CD14-positive monocyte (primary cell): Measurements from ENCODE around the gene SEMA3E. TPM values are rescaled to one million over a fixed set of nuclear protein-coding genes. Genes with fewer than 3 reads are reported as not detected.

Experiments
- DNase-seq, 3 donors: peaks; one replicate each; pipeline ENCODE4 v3.0.0-alpha.2; 2011 to 2022
- H2AFZ ChIP-seq: 2 replicates; pipeline ENCODE4 v1.6.0; 2012; ENCODE audit warnings: mild to moderate bottlenecking, low read depth, low read length, inconsistent platforms; ENCODE audit not compliant: insufficient read depth, poor library complexity, severe bottlenecking
- H3K27ac ChIP-seq, 2 donors: 1 replicate in 1 of 2; 2 replicates in 1 of 2; pipeline ENCODE4 v1.5.1; 2012 to 2013; ENCODE audit warnings: low read length in 2 of 2, control low read depth in 1 of 2, inconsistent platforms in 1 of 2, low read depth in 1 of 2, mild to moderate bottlenecking in 1 of 2
- H3K27me3 ChIP-seq, 2 donors: one replicate each; pipeline versions ENCODE4 v1.6.0 to v1.6.1; 2011 to 2013; ENCODE audit warnings: low read length in 2 of 2; ENCODE audit not compliant: control insufficient read depth in 2 of 2, insufficient read depth in 2 of 2
- H3K36me3 ChIP-seq, 2 donors: replicated peaks in 1 of 2; 1 replicate in 1 of 2; 2 replicates in 1 of 2; pipeline versions ENCODE4 v1.5.1 to v1.6.1; 2012 to 2013; ENCODE audit warnings: low read length in 2 of 2, control low read depth in 1 of 2, inconsistent platforms in 1 of 2, mild to moderate bottlenecking in 1 of 2; ENCODE audit not compliant: insufficient read depth in 2 of 2, control insufficient read depth in 1 of 2
- H3K4me1 ChIP-seq, 2 donors: 1 replicate in 1 of 2; 2 replicates in 1 of 2; pipeline versions ENCODE4 v1.5.1 to v1.6.1; 2012 to 2013; ENCODE audit warnings: low read length in 2 of 2, control low read depth in 1 of 2, inconsistent platforms in 1 of 2, mild to moderate bottlenecking in 1 of 2, moderate library complexity in 1 of 2; ENCODE audit not compliant: insufficient read depth in 2 of 2, control insufficient read depth in 1 of 2
- H3K4me2 ChIP-seq: replicated peaks from 2 replicates; pipeline ENCODE3; 2012; ENCODE audit warnings: low read length, moderate library complexity, mild to moderate bottlenecking; ENCODE audit not compliant: poor library complexity, severe bottlenecking; ENCODE audit errors: extremely low read depth
- H3K4me3 ChIP-seq, 3 experiments: fragments of 200-600 bp in 1 of 3; sonication (generic) in 1 of 3; replicated peaks in 1 of 3; 1 replicate in 2 of 3; 2 replicates in 1 of 3; pipeline ENCODE4 v1.5.1; 2011 to 2013; ENCODE audit warnings: low read length in 3 of 3, mild to moderate bottlenecking in 3 of 3, control low read depth in 2 of 3, low read depth in 2 of 3, inconsistent platforms in 1 of 3, moderate library complexity in 1 of 3
- H3K79me2 ChIP-seq: 2 replicates; pipeline ENCODE4 v1.6.0; 2012; ENCODE audit warnings: mild to moderate bottlenecking, control low read depth, inconsistent platforms, low read length, moderate library complexity; ENCODE audit not compliant: insufficient read depth
- H3K9ac ChIP-seq: 2 replicates; pipeline ENCODE4 v1.6.0; 2017; ENCODE audit warnings: low read length, mild to moderate bottlenecking; ENCODE audit not compliant: insufficient read depth, poor library complexity, severe bottlenecking
- H3K9me3 ChIP-seq, 2 donors: replicated peaks in 1 of 2; 1 replicate in 1 of 2; 2 replicates in 1 of 2; pipeline versions ENCODE4 v1.5.1 to v1.6.1; 2012 to 2013; ENCODE audit warnings: low read length in 2 of 2, control low read depth in 1 of 2; ENCODE audit not compliant: control insufficient read depth in 1 of 2, insufficient read depth in 1 of 2
- H4K20me1 ChIP-seq: 2 replicates; pipeline ENCODE4 v1.6.0; 2012; ENCODE audit warnings: mild to moderate bottlenecking, low read length, control low read depth, moderate library complexity; ENCODE audit not compliant: insufficient read depth
- H3K27ac Mint-ChIP-seq, 7 donors: one replicate each; pipeline ENCODE4 v1.8.0; 2020; ENCODE audit warnings: mild to moderate bottlenecking in 7 of 7, mixed read lengths in 7 of 7, moderate library complexity in 6 of 7, inconsistent platforms in 2 of 7
- H3K27me3 Mint-ChIP-seq, 3 donors: one replicate each; pipeline ENCODE4 v1.8.0; 2021 to 2022; ENCODE audit warnings: low read depth in 3 of 3, mild to moderate bottlenecking in 3 of 3, mixed read lengths in 3 of 3, moderate library complexity in 3 of 3, inconsistent platforms in 1 of 3
- H3K36me3 Mint-ChIP-seq, 2 donors: one replicate each; pipeline ENCODE4 v1.8.0; 2020; ENCODE audit warnings: mixed read lengths in 2 of 2, inconsistent platforms in 1 of 2, mild to moderate bottlenecking in 1 of 2
- H3K4me1 Mint-ChIP-seq: one replicate; pipeline ENCODE4 v1.8.0; 2020; ENCODE audit warnings: mild to moderate bottlenecking, mixed read lengths
- H3K4me3 Mint-ChIP-seq, 2 donors: one replicate each; pipeline ENCODE4 v1.8.0; 2020; ENCODE audit warnings: mild to moderate bottlenecking in 2 of 2, mixed read lengths in 2 of 2, moderate library complexity in 1 of 2
- H3K9me3 Mint-ChIP-seq, 7 donors: one replicate each; pipeline ENCODE4 v1.8.0; 2020 to 2022; ENCODE audit warnings: mixed read lengths in 7 of 7, mild to moderate bottlenecking in 6 of 7, moderate library complexity in 6 of 7, inconsistent platforms in 2 of 7
- WGBS: methylation state at CpG from one replicate; pipeline ENCODE4 v1.1.5; 2013; ENCODE audit warnings: missing lambda C conversion rate; ENCODE audit not compliant: insufficient coverage; 5-methylcytosine and 5-hydroxymethylcytosine counted together
- intact Hi-C, 2 donors: fragments of 100-400 bp; cut with micrococcal nuclease; formaldehyde crosslinking; loops; one replicate each; pipeline versions ENCODE4 v1.15.0 to v1.15.1; 2023
- polyA plus RNA-seq, 3 donors: library from polyadenylated mRNA; depleted of rRNA in 1 of 3; unstranded in 2 of 3; stranded (reverse) in 1 of 3; fragments of 300-500 nt in 2 of 3; fragments of >200 nt in 1 of 3; fragmentation: Illumina TruSeq in 2 of 3; gene quantifications; 1 replicate in 2 of 3; 2 replicates in 1 of 3; pipeline ENCODE4 v1.2.3, GENCODE V29; 2012 to 2021
- TF ChIP-seq, protein P1 (sequence below): fragments of 200-600 bp; IDR thresholded peaks from one replicate; pipeline ENCODE4 v1.8.0; 2022; ENCODE audit warnings: antibody characterized with exemption, mild to moderate bottlenecking

SEMA3E gene
- polyA plus RNA-seq, 3 donors = not detected

DNA sequence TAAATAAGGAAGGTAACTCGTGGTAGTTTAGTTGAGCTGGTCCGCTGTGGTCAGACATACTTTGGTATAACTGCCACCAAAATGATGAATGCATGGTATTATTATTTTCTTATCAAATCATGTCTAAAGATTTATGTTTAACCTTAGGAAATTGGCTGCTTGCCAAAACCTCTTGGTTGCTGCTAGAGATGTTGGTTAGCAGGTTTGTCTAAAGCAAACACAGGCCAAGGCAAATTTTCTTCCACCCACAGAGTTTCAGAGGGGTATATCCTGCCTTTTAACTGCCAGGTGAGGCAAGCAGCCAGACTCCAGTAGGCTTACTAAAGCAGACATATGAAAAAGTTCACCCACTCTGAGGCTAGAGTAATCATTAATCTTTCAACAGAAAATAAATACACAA, 101.4 kb downstream of the SEMA3E start:
- H2AFZ ChIP-seq = no peak overlapping the region
- H3K4me1 ChIP-seq = no peaks in the 10 kb centered on the region
- TF ChIP-seq, protein P1, sequence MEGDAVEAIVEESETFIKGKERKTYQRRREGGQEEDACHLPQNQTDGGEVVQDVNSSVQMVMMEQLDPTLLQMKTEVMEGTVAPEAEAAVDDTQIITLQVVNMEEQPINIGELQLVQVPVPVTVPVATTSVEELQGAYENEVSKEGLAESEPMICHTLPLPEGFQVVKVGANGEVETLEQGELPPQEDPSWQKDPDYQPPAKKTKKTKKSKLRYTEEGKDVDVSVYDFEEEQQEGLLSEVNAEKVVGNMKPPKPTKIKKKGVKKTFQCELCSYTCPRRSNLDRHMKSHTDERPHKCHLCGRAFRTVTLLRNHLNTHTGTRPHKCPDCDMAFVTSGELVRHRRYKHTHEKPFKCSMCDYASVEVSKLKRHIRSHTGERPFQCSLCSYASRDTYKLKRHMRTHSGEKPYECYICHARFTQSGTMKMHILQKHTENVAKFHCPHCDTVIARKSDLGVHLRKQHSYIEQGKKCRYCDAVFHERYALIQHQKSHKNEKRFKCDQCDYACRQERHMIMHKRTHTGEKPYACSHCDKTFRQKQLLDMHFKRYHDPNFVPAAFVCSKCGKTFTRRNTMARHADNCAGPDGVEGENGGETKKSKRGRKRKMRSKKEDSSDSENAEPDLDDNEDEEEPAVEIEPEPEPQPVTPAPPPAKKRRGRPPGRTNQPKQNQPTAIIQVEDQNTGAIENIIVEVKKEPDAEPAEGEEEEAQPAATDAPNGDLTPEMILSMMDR = no peak
- no peaks in the 10 kb centered on the region for H3K79me2 ChIP-seq
- Mint-ChIP-seq H3K9me3 (peaks cover 0 to 4% (median 0%) of the 10 kb centered on the region in 7 donors), H3K4me3 (no peak overlapping the region), H3K27me3 (no peaks in the 10 kb centered on the region), H3K27ac (no peak overlapping the region), H3K4me1 (no peaks in the 10 kb centered on the region), H3K36me3 (no peaks in the 10 kb centered on the region)
- no peak overlapping the region for H3K27ac ChIP-seq
- intact Hi-C loops = no loop called here
- no peak overlapping the region for H3K4me2 ChIP-seq
- H3K9ac ChIP-seq = no peak overlapping the region
- no CpG with 5 or more reads among the region's 2 CpGs for WGBS
- no peaks in the 10 kb centered on the region for H3K9me3 ChIP-seq
- H3K27me3 ChIP-seq = no peaks in the 10 kb centered on the region
- no peaks in the 10 kb centered on the region for H3K36me3 ChIP-seq
- no peak overlapping the region for H3K4me3 ChIP-seq
- no peak for DNase-seq
- no peaks in the 10 kb centered on the region for H4K20me1 ChIP-seq

GRCh38 chr7:83546586-83546985, 102.4 kb downstream of the SEMA3E start:
- Mint-ChIP-seq H3K27me3 (no peaks in the 10 kb centered on the region), H3K9me3 (peaks cover 0 to 2% (median 0%) of the 10 kb centered on the region in 7 donors), H3K4me3 (no peak overlapping the region), H3K4me1 (no peaks in the 10 kb centered on the region), H3K27ac (no peak overlapping the region), H3K36me3 (no peaks in the 10 kb centered on the region)
- no peaks in the 10 kb centered on the region for H3K36me3 ChIP-seq
- no peaks in the 10 kb centered on the region for H4K20me1 ChIP-seq
- H3K27ac ChIP-seq = no peak overlapping the region
- no CpG with 5 or more reads among the region's 2 CpGs for WGBS
- H3K4me1 ChIP-seq = no peaks in the 10 kb centered on the region
- no peaks in the 10 kb centered on the region for H3K27me3 ChIP-seq
- no peaks in the 10 kb centered on the region for H3K9me3 ChIP-seq
- H3K4me2 ChIP-seq = no peak overlapping the region
- DNase-seq = no peak
- intact Hi-C loops = no loop called here
- H3K9ac ChIP-seq = no peak overlapping the region
- H3K79me2 ChIP-seq = no peaks in the 10 kb centered on the region
- H2AFZ ChIP-seq = no peak overlapping the region
- H3K4me3 ChIP-seq = no peak overlapping the region
- TF ChIP-seq, protein P1 = no peak
